HCT116 (cell line): ENCODE results near the gene TSKU. TPM values are rescaled to one million over a fixed set of nuclear protein-coding genes. Genes with fewer than 3 reads are reported as not detected.

ENCODE experiments used
- ATAC-seq: fragments of 200-7000 bp; cut with Tn5 transposase; 2 replicates; pipeline ENCODE4 v1.9.1; 2020; ENCODE audit warnings: mild to moderate bottlenecking, moderate library complexity
- BruUV-seq: library from RNA; stranded (reverse); fragments of 400-500 nt; replicated peaks from 2 replicates; lab custom pipeline; 2021; lab: Mats Ljungman, UMichigan
- CTCF ChIA-PET: fragments of 300-600 bp; sonication (Branson Sonifier 250); formaldehyde crosslinking; loops from one replicate; lab custom pipeline; 2021; ENCODE audit warnings: antibody characterized with exemption; lab: Charles Lee
- POLR2A ChIA-PET: fragments of 300-600, 350-600 bp; sonication (Branson Sonifier 250); formaldehyde crosslinking; loops from one replicate; lab custom pipeline; 2021; ENCODE audit warnings: antibody characterized with exemption; lab: Charles Lee
- RAD21 ChIA-PET, 2 experiments: fragments of 300-600 bp; sonication (Branson Sonifier 250); formaldehyde crosslinking; loops; one replicate each; lab custom pipeline; 2023; ENCODE audit warnings: low total read pairs in 2 of 2; ENCODE audit not compliant: uncharacterized antibody in 2 of 2, unreplicated experiment in 2 of 2, low non-redundant PET in 1 of 2; lab: Charles Lee
- DNase-seq: peaks from one replicate; pipeline ENCODE4 v3.0.0-alpha.2; 2010; ENCODE audit warnings: low read depth, low spot score
- H2AFZ ChIP-seq: fragments of 200-600 bp; shearing (Covaris generic), sonication (generic); 2 replicates; pipeline ENCODE4 v1.6.1; 2017; ENCODE audit warnings: low read depth, mixed run types, mixed read lengths, antibody characterized with exemption, low read length; ENCODE audit not compliant: poor library complexity, severe bottlenecking
- H3K27ac ChIP-seq: 2 replicates; pipeline ENCODE4 v1.5.1; 2012; ENCODE audit warnings: low read depth, low read length
- H3K27me3 ChIP-seq: fragments of 200-600 bp; sonication (generic); 2 replicates; pipeline ENCODE4 v1.6.1; 2016; ENCODE audit warnings: mixed run types, low read length, mixed read lengths; ENCODE audit not compliant: insufficient read depth
- H3K36me3 ChIP-seq, 2 experiments: fragments of 200-500 bp in 1 of 2; fragments of 200-600 bp in 1 of 2; sonication (Bioruptor generic) in 1 of 2; sonication (generic) in 1 of 2; 2 replicates each; pipeline versions ENCODE4 v1.5.1 to v1.6.1; 2014 to 2016; ENCODE audit warnings: low read length in 2 of 2, inconsistent platforms in 1 of 2, mixed read lengths in 1 of 2, mixed run types in 1 of 2; ENCODE audit not compliant: insufficient read depth in 2 of 2, control insufficient read depth in 1 of 2
- H3K4me1 ChIP-seq, 2 experiments: fragments of 200-600 bp in 1 of 2; sonication (generic) in 1 of 2; 2 replicates each; pipeline versions ENCODE4 v1.5.1 to v1.6.1; 2012 to 2017; ENCODE audit warnings: low read length in 2 of 2, inconsistent platforms in 1 of 2, mild to moderate bottlenecking in 1 of 2, mixed read lengths in 1 of 2, mixed run types in 1 of 2, moderate library complexity in 1 of 2; ENCODE audit not compliant: insufficient read depth in 2 of 2, control insufficient read depth in 1 of 2
- H3K4me2 ChIP-seq: fragments of 200-600 bp; sonication (generic); 2 replicates; pipeline ENCODE4 v1.6.1; 2017; ENCODE audit warnings: mixed run types, low read length, mixed read lengths
- H3K4me3 ChIP-seq, 2 experiments: fragments of 200-600 bp in 1 of 2; sonication (generic) in 1 of 2; replicated peaks in 1 of 2; 2 replicates each; pipeline ENCODE4 v1.5.1; 2011 to 2016; ENCODE audit warnings: low read length in 2 of 2, control low read depth in 1 of 2, low read depth in 1 of 2, mild to moderate bottlenecking in 1 of 2, mixed read lengths in 1 of 2, mixed run types in 1 of 2
- H3K79me2 ChIP-seq: fragments of 200-600 bp; sonication (generic); 2 replicates; pipeline ENCODE4 v1.6.1; 2017; ENCODE audit warnings: mild to moderate bottlenecking, mixed run types, low read length, moderate library complexity, mixed read lengths; ENCODE audit not compliant: insufficient read depth
- H3K9ac ChIP-seq: fragments of 200-600 bp; sonication (generic); 2 replicates; pipeline ENCODE4 v1.6.1; 2016; ENCODE audit warnings: low read length, mixed read lengths
- H3K9me2 ChIP-seq: fragments of 200-600 bp; sonication (generic), shearing (Covaris generic); 2 replicates; pipeline ENCODE4 v1.6.1; 2017; ENCODE audit warnings: mixed run types, mild to moderate bottlenecking, moderate library complexity; ENCODE audit not compliant: insufficient read depth
- H3K9me3 ChIP-seq, 2 experiments: fragments of 200-500 bp in 1 of 2; fragments of 200-600 bp in 1 of 2; sonication (Bioruptor generic) in 1 of 2; sonication (generic) in 1 of 2; 2 replicates each; pipeline ENCODE4 v1.6.1; 2014 to 2017; ENCODE audit warnings: low read length in 2 of 2, mixed read lengths in 2 of 2, inconsistent platforms in 1 of 2, low read depth in 1 of 2, mild to moderate bottlenecking in 1 of 2, mixed run types in 1 of 2, moderate library complexity in 1 of 2; ENCODE audit not compliant: control insufficient read depth in 1 of 2, insufficient read depth in 1 of 2
- H4K20me1 ChIP-seq: fragments of 200-600 bp; sonication (generic), shearing (Covaris generic); 2 replicates; pipeline ENCODE4 v1.6.1; 2017; ENCODE audit warnings: mixed run types, mild to moderate bottlenecking, moderate library complexity; ENCODE audit not compliant: insufficient read depth
- CBX3 ChIP-seq: IDR thresholded peaks from 2 replicates; pipeline ENCODE4 v1.6.1; 2012; ENCODE audit warnings: low read depth
- EGR1 ChIP-seq: IDR thresholded peaks from 2 replicates; pipeline ENCODE4 v1.6.1; 2012; ENCODE audit warnings: low read depth
- EZH2 ChIP-seq: fragments of 200-600 bp; sonication (generic); IDR thresholded peaks from 2 replicates; pipeline ENCODE4 v1.6.1; 2017; ENCODE audit warnings: antibody characterized with exemption, mixed run types
- EZH2phosphoT487 ChIP-seq: fragments of 200-600 bp; IDR thresholded peaks from 2 replicates; pipeline ENCODE4 v1.6.1; 2018; ENCODE audit warnings: antibody characterized with exemption, borderline replicate concordance
- FOSL1 ChIP-seq: IDR thresholded peaks from 2 replicates; pipeline ENCODE4 v1.6.1; 2012; ENCODE audit warnings: low read depth
- JUND ChIP-seq: IDR thresholded peaks from 2 replicates; pipeline ENCODE4 v1.6.1; 2012
- MAX ChIP-seq: IDR thresholded peaks from 2 replicates; pipeline ENCODE4 v1.6.1; 2012
- POLR2A ChIP-seq: IDR thresholded peaks from 2 replicates; pipeline ENCODE4 v1.7.0; 2011; ENCODE audit warnings: borderline replicate concordance; ENCODE audit not compliant: insufficient read depth, insufficient read length; ENCODE audit errors: extremely low read depth
- POLR2AphosphoS5 ChIP-seq: IDR thresholded peaks from 2 replicates; pipeline ENCODE4 v1.6.1; 2011; ENCODE audit warnings: mild to moderate bottlenecking, low read depth, low read length, moderate library complexity
- RAD21 ChIP-seq: IDR thresholded peaks from 2 replicates; pipeline ENCODE4 v1.6.1; 2012; ENCODE audit warnings: low read depth, mild to moderate bottlenecking
- SIN3A ChIP-seq: IDR thresholded peaks from 2 replicates; pipeline ENCODE4 v1.6.1; 2012; ENCODE audit warnings: low read depth
- SP1 ChIP-seq: IDR thresholded peaks from 2 replicates; pipeline ENCODE4 v1.6.1; 2012; ENCODE audit warnings: low read depth
- SRF ChIP-seq: IDR thresholded peaks from 2 replicates; pipeline ENCODE4 v1.6.1; 2012; ENCODE audit warnings: low read depth
- TCF7L2 ChIP-seq: IDR thresholded peaks from 2 replicates; pipeline ENCODE4 v1.7.0; 2011; ENCODE audit warnings: borderline replicate concordance, inconsistent platforms; ENCODE audit not compliant: insufficient read depth, insufficient read length; ENCODE audit errors: extremely low read depth
- ZFX ChIP-seq: fragments of 450-650 bp; IDR thresholded peaks from 2 replicates; pipeline ENCODE4 v1.6.1; 2017
- intact Hi-C: fragments of 100-400 bp; cut with micrococcal nuclease; formaldehyde crosslinking; loops from 2 replicates; pipeline ENCODE4 v1.10.0; 2022
- total RNA-seq: library from RNA; stranded (reverse); gene quantifications from one replicate; pipeline ENCODE4 v1.2.1, GENCODE V29; 2021; ENCODE audit not compliant: unreplicated experiment

Gene TSKU
- total RNA-seq, 1 experiment from 2014 or later: 21.9 TPM

- no peaks in the 10 kb centered on the region for H3K27me3 ChIP-seq
- no peak overlapping the region for H3K27ac ChIP-seq
- H2AFZ ChIP-seq: no peak overlapping the region
- H3K79me2 ChIP-seq: no peaks in the 10 kb centered on the region
- peaks cover 26 to 33% of the 10 kb centered on the region in 2 experiments; a peak in 3 of 4 replicates for H3K4me1 ChIP-seq
- ChIA-PET POLR2A (no interaction called here), CTCF (no interaction called here), RAD21 (no interaction called here)
- H3K9me3 ChIP-seq: peaks cover 9 to 15% of the 10 kb centered on the region in 2 experiments; a peak in 2 of 4 replicates
- no peaks in the 10 kb centered on the region for H3K36me3 ChIP-seq
- BruUV-seq: no TSS peak
- H3K4me3 ChIP-seq: no peak overlapping the region
- no peaks in the 10 kb centered on the region for H3K9me2 ChIP-seq
- no peak overlapping the region for H3K9ac ChIP-seq
- DNase-seq (no peak), ATAC-seq (no peak)
- H4K20me1 ChIP-seq: no peaks in the 10 kb centered on the region
- TF ChIP-seq POLR2A (no peak), FOSL1 (no peak), JUND (no peak), EZH2phosphoT487 (no peak), SIN3A (no peak), SRF (no peak), POLR2AphosphoS5 (no peak), TCF7L2 (no peak), SP1 (no peak), EZH2 (no peak), MAX (no peak), EGR1 (no peak), ZFX (no peak), RAD21 (no peak), CBX3 (no peak)
- H3K4me2 ChIP-seq: no peak overlapping the region
- intact Hi-C loops: no loop called here
These were observed 10.9 kb upstream of the TSKU start for GRCh38 chr11:76772100-76772782.
